ENCODE data around the gene HIVEP3.

The HIVEP3 gene

DNA sequence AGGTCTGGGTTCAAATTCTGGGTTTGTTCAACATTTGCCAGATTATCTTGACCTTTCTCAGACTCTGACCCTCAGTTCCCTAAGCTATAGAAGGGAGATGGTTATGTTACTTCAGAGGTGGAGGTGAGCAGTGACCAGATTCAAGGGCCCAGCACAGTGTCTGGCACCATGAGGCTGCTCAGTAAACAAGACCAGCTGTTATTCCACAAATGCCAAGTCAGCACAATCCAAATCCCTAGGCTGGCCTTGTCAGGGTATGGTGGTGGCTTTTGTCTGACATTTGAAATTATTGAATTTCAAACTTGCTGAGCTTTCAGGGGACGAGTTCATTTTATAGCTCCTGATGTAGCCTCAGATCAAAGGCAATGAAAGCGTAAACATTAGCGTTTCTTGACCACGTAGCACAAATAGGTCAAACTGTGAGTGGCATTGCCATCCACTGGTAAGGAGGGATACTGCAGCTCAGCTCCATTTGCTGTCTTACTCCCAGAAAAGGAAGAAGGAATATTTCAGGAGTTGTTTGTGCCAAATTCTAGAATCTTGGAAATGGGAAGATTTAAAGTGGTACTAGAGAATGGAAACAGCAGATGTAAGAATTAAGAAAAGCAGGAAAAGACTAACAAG is 339.9 kb downstream of the HIVEP3 start:
- H3K27me3 ChIP-seq (ENCODE audit: control insufficient read depth, insufficient read depth, low read length) = no peaks in the 10 kb centered on the region
- H3K4me3 ChIP-seq (ENCODE audit: low read length) = no peak overlapping the region

DNA sequence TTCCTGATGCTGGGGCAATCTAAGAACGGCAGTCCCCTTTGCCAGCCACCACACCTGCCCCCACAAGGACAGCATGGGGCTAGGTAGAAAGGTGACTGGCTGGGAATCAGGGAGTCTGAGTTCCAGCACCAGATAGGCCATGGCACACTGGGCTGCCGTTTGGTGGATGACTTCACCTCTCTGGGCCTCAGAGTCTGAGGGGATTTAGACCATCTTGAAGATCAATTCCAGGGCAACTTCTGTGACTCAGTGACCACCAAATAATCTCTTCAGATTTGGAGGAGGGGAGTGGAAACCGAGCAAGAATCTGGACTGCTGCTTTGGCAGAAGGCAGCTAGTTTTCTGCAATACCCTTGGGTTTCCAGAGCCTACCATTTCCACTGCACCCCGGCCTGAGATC is 342.1 kb downstream of the HIVEP3 start:
- Histone ChIP-seq H3K4me1 (ENCODE audit: control insufficient read depth, insufficient read depth, low read length) (no peaks in the 10 kb centered on the region), H3K27me3 (ENCODE audit: control insufficient read depth, insufficient read depth, low read length) (no peaks in the 10 kb centered on the region), H3K27ac (ENCODE audit: low read length) (no peak overlapping the region), H3K4me3 (ENCODE audit: low read length) (no peak overlapping the region), H3K36me3 (ENCODE audit: control insufficient read depth, insufficient read depth, low read length) (no peaks in the 10 kb centered on the region), H3K9me3 (ENCODE audit: control insufficient read depth, insufficient read depth, low read length) (no peaks in the 10 kb centered on the region)
- no CpG with 5 or more reads among the region's 4 CpGs for WGBS (ENCODE audit: insufficient coverage, insufficient read length)
- DNase-seq (ENCODE audit: low read depth, low spot score) = no peak

More for the DNA sequence above, 339.9 kb downstream of the HIVEP3 start:
- no CpG with 5 or more reads among the region's 4 CpGs for WGBS (ENCODE audit: insufficient coverage, insufficient read length)
- no peaks in the 10 kb centered on the region for H3K36me3 ChIP-seq (ENCODE audit: control insufficient read depth, insufficient read depth, low read length)
- no peaks in the 10 kb centered on the region; the same call in 1 of the 2 replicates for H3K4me1 ChIP-seq (ENCODE audit: control insufficient read depth, insufficient read depth, low read length)
- no peaks in the 10 kb centered on the region for H3K9me3 ChIP-seq (ENCODE audit: control insufficient read depth, insufficient read depth, low read length)
- no peak overlapping the region for H3K27ac ChIP-seq (ENCODE audit: low read length)
- no peak for DNase-seq (ENCODE audit: low read depth, low spot score)

DNA sequence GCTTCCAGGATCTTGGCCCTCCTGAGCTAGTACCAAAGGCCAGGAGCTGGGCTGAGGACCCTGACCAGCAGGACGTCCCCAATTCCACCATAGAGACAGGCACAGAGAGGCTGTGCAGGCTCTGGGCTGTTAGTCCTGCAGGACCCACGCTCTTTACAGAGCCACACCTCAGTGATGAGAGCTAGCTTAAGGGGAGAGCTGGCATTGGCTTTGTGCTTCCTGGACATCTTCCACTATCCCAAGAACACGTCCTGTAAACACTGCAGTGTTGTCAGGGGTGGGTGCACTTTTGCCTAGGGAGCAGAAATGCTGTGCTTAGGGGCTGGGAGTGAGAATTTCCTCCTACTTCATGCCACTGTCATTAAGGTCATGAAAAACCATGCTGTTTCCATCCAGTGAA is 342.5 kb downstream of the HIVEP3 start:
- Histone ChIP-seq H3K36me3 (ENCODE audit: control insufficient read depth, insufficient read depth, low read length) (no peaks in the 10 kb centered on the region), H3K27me3 (ENCODE audit: control insufficient read depth, insufficient read depth, low read length) (no peaks in the 10 kb centered on the region), H3K9me3 (ENCODE audit: control insufficient read depth, insufficient read depth, low read length) (no peaks in the 10 kb centered on the region), H3K4me1 (ENCODE audit: control insufficient read depth, insufficient read depth, low read length) (no peaks in the 10 kb centered on the region), H3K27ac (ENCODE audit: low read length) (no peak overlapping the region), H3K4me3 (ENCODE audit: low read length) (no peak overlapping the region)
- no CpG with 5 or more reads among the region's 3 CpGs for WGBS (ENCODE audit: insufficient coverage, insufficient read length)
- no peak for DNase-seq (ENCODE audit: low read depth, low spot score)

DNA sequence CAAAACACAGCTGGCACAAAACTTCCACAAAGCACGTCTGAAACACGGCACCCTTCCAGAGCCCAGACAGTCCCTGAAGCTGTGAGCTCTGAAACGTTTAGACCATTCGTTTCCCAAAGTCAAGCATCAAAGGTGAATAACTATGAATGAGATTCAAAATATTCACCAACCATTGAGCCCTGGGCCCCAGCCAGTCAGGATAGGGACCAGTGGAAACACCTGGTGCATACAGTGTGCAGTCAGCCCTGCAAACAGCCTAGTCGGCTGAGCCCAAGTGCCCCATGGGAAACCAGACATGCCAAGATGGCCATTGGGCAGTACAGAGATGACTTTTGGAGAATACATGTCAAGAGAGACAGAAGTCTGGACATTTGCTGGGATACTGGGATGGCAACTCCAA is 343.9 kb downstream of the HIVEP3 start:
- Histone ChIP-seq H3K4me1 (ENCODE audit: control insufficient read depth, insufficient read depth, low read length) (no peaks in the 10 kb centered on the region), H3K9me3 (ENCODE audit: control insufficient read depth, insufficient read depth, low read length) (no peaks in the 10 kb centered on the region), H3K27ac (ENCODE audit: low read length) (no peak overlapping the region), H3K4me3 (ENCODE audit: low read length) (no peak overlapping the region), H3K36me3 (ENCODE audit: control insufficient read depth, insufficient read depth, low read length) (no peaks in the 10 kb centered on the region), H3K27me3 (ENCODE audit: control insufficient read depth, insufficient read depth, low read length) (no peaks in the 10 kb centered on the region)
- DNase-seq (ENCODE audit: low read depth, low spot score) = no peak
- WGBS (ENCODE audit: insufficient coverage, insufficient read length) = no CpG with 5 or more reads among the region's 5 CpGs

GRCh38 chr1:41573785-41574713 is 344.7 kb downstream of the HIVEP3 start:
- Histone ChIP-seq H3K27ac (ENCODE audit: low read length) (no peak overlapping the region), H3K4me1 (ENCODE audit: control insufficient read depth, insufficient read depth, low read length) (no peaks in the 10 kb centered on the region), H3K4me3 (ENCODE audit: low read length) (no peak overlapping the region), H3K9me3 (ENCODE audit: control insufficient read depth, insufficient read depth, low read length) (no peaks in the 10 kb centered on the region), H3K36me3 (ENCODE audit: control insufficient read depth, insufficient read depth, low read length) (no peaks in the 10 kb centered on the region), H3K27me3 (ENCODE audit: control insufficient read depth, insufficient read depth, low read length) (no peaks in the 10 kb centered on the region)
- no CpG with 5 or more reads among the region's 18 CpGs for WGBS (ENCODE audit: insufficient coverage, insufficient read length)
- DNase-seq (ENCODE audit: low read depth, low spot score) = peak; percentile 63

DNA sequence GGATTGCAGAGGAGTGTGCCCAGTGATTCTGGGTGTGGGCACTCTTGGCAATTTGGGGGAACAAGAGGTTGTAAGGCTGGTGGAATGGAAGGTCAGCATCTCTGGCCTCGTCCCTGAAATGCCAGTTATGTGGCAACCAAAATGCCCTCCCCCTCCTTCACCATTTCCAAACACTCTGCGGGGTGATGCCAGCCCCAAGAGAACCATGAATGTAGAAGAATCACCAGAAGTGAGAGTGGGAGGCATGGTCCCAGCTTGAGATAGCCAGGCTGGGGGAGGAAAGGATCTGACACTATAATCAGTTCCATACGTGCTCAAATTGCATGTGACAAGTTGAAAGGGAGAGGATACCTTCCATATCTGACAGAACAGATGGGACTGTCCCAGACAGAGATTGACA is 345.5 kb downstream of the HIVEP3 start:
- no peaks in the 10 kb centered on the region for H3K4me1 ChIP-seq (ENCODE audit: control insufficient read depth, insufficient read depth, low read length)
- no peaks in the 10 kb centered on the region for H3K36me3 ChIP-seq (ENCODE audit: control insufficient read depth, insufficient read depth, low read length)
- no CpG with 5 or more reads among the region's 3 CpGs for WGBS (ENCODE audit: insufficient coverage, insufficient read length)

GRCh38 chr1:41572224-41572623 is 346.5 kb downstream of the HIVEP3 start:
- H3K9me3 ChIP-seq (ENCODE audit: control insufficient read depth, insufficient read depth, low read length) = no peaks in the 10 kb centered on the region
- H3K36me3 ChIP-seq (ENCODE audit: control insufficient read depth, insufficient read depth, low read length) = no peaks in the 10 kb centered on the region
- H3K27me3 ChIP-seq (ENCODE audit: control insufficient read depth, insufficient read depth, low read length) = no peaks in the 10 kb centered on the region
- H3K4me3 ChIP-seq (ENCODE audit: low read length) = no peak overlapping the region
- DNase-seq (ENCODE audit: low read depth, low spot score) = no peak
- H3K4me1 ChIP-seq (ENCODE audit: control insufficient read depth, insufficient read depth, low read length) = no peaks in the 10 kb centered on the region
- WGBS (ENCODE audit: insufficient coverage, insufficient read length) = no CpG with 5 or more reads among the region's 5 CpGs
- H3K27ac ChIP-seq (ENCODE audit: low read length) = no peak overlapping the region

More for the DNA sequence above, 345.5 kb downstream of the HIVEP3 start:
- H3K9me3 ChIP-seq (ENCODE audit: control insufficient read depth, insufficient read depth, low read length) = no peaks in the 10 kb centered on the region
- H3K27ac ChIP-seq (ENCODE audit: low read length) = no peak overlapping the region
- no peaks in the 10 kb centered on the region for H3K27me3 ChIP-seq (ENCODE audit: control insufficient read depth, insufficient read depth, low read length)
- no peak for DNase-seq (ENCODE audit: low read depth, low spot score)
- H3K4me3 ChIP-seq (ENCODE audit: low read length) = no peak overlapping the region

DNA sequence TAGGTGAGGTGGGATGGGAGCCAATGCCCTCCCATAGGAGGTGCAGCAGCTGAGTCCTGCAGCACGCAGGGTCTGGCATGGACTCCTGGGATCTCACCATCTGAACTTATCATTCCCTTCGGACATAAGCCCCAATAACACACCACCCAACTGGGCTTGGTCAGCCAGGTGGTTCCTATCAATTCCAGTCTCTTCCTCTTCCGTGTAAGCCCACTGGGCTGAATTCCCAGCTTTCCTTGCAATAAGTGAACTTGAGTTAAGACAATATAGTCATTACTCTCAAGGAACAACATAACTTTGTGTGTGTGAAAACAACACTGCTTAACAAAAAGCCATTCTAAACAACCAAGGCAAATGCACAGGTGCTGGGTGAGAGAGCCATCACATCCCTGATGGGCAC is 347.7 kb downstream of the HIVEP3 start:
- Histone ChIP-seq H3K27me3 (ENCODE audit: control insufficient read depth, insufficient read depth, low read length) (no peaks in the 10 kb centered on the region), H3K36me3 (ENCODE audit: control insufficient read depth, insufficient read depth, low read length) (no peaks in the 10 kb centered on the region), H3K4me3 (ENCODE audit: low read length) (no peak overlapping the region), H3K27ac (ENCODE audit: low read length) (no peak overlapping the region), H3K4me1 (ENCODE audit: control insufficient read depth, insufficient read depth, low read length) (no peaks in the 10 kb centered on the region), H3K9me3 (ENCODE audit: control insufficient read depth, insufficient read depth, low read length) (no peaks in the 10 kb centered on the region)
- no peak for DNase-seq (ENCODE audit: low read depth, low spot score)
- WGBS (ENCODE audit: insufficient coverage, insufficient read length) = no CpG with 5 or more reads among the region's 3 CpGs

- no CpG with 5 or more reads among the region's 9 CpGs for WGBS (ENCODE audit: insufficient coverage, insufficient read length)
Measured at GRCh38 chr1:41568204-41568603, 350.5 kb downstream of the HIVEP3 start.

DNA sequence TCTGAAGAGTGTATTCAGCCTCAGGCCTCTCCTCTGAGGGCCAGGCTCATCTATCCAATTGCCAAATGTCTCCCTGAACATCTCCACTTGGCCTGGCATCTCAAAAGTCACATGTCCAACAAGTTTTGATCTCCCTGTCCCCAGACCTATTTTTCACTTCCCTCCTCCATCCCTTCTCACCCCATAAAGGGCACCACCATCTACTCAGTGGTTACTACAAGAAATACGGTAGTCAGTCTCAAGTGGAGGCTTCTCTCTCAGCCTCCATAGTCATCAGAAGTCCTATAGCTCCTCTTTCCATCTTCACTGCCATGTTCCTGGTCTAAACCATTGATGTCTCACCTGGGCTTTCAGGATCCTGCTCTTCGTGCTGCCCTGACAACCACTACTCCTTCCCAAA is 351.8 kb downstream of the HIVEP3 start:
- DNase-seq (ENCODE audit: low read depth, low spot score) = no peak
- no peaks in the 10 kb centered on the region for H3K27me3 ChIP-seq (ENCODE audit: control insufficient read depth, insufficient read depth, low read length)
- H3K9me3 ChIP-seq (ENCODE audit: control insufficient read depth, insufficient read depth, low read length) = no peaks in the 10 kb centered on the region
- no peaks in the 10 kb centered on the region for H3K36me3 ChIP-seq (ENCODE audit: control insufficient read depth, insufficient read depth, low read length)
- no peaks in the 10 kb centered on the region for H3K4me1 ChIP-seq (ENCODE audit: control insufficient read depth, insufficient read depth, low read length)
- no CpG with 5 or more reads among the region's 2 CpGs for WGBS (ENCODE audit: insufficient coverage, insufficient read length)
- no peak overlapping the region for H3K4me3 ChIP-seq (ENCODE audit: low read length)
- H3K27ac ChIP-seq (ENCODE audit: low read length) = no peak overlapping the region

More at GRCh38 chr1:41568204-41568603, 350.5 kb downstream of the HIVEP3 start:
- no peak overlapping the region for H3K4me3 ChIP-seq (ENCODE audit: low read length)
- DNase-seq (ENCODE audit: low read depth, low spot score) = no peak
- no peaks in the 10 kb centered on the region for H3K27me3 ChIP-seq (ENCODE audit: control insufficient read depth, insufficient read depth, low read length)
- H3K36me3 ChIP-seq (ENCODE audit: control insufficient read depth, insufficient read depth, low read length) = no peaks in the 10 kb centered on the region
- H3K4me1 ChIP-seq (ENCODE audit: control insufficient read depth, insufficient read depth, low read length) = no peaks in the 10 kb centered on the region
- no peaks in the 10 kb centered on the region for H3K9me3 ChIP-seq (ENCODE audit: control insufficient read depth, insufficient read depth, low read length)
- no peak overlapping the region for H3K27ac ChIP-seq (ENCODE audit: low read length)

Data from iPS DF 6.9 (cell line).